ENCODE results near the gene DMXL1. TPM values are rescaled to one million over a fixed set of nuclear protein-coding genes. Genes with fewer than 3 reads are reported as not detected.
A peak's percentile ranks its signal among the peaks of the same experiment; 100 is the strongest.

Gene DMXL1
- 29.7 TPM for polyA plus RNA-seq (2012; ENCODE audit: missing spikeins)

- DNase-seq (ENCODE audit: insufficient read length) (peak; percentile 48), FAIRE-seq (peak; percentile 96)
- TF ChIP-seq TAF1 (IDR thresholded peaks at IDR 0.05; ENCODE audit: borderline replicate concordance, low read depth, low read length) (no peak; the same call in none of the 2 replicates), POLR2A (IDR thresholded peaks at IDR 0.05; ENCODE audit: low read depth, low read length) (peak; percentile 77), POLR2AphosphoS5 (IDR thresholded peaks at IDR 0.05; ENCODE audit: low read depth, low read length) (0 out of 2 replicates have a peak, but pooled peaks have one; percentile 65)
Measured at GRCh38 chr5:119070828-119071560, at the start of gene DMXL1. TSS of gene DMXL1 (plus strand) at chr5:119071087. CDS start at chr5:119071570, 483 bp downstream.

GRCh38 chr5:119021149-119021732 is 49.6 kb upstream of the DMXL1 start:
- DNase-seq (ENCODE audit: insufficient read length) (no peak), FAIRE-seq (peak; percentile 36)
- no peak for TF ChIP-seq POLR2A (IDR thresholded peaks at IDR 0.05; ENCODE audit: low read depth, low read length)
- TF ChIP-seq TAF1 (IDR thresholded peaks at IDR 0.05; ENCODE audit: borderline replicate concordance, low read depth, low read length): no peak
- no peak for TF ChIP-seq POLR2AphosphoS5 (IDR thresholded peaks at IDR 0.05; ENCODE audit: low read depth, low read length)

GRCh38 chr5:119022017-119022745 is 48.7 kb upstream of the DMXL1 start:
- DNase-seq (ENCODE audit: insufficient read length): no peak
- FAIRE-seq: no peak
- TF ChIP-seq TAF1 (IDR thresholded peaks at IDR 0.05; ENCODE audit: borderline replicate concordance, low read depth, low read length) (no peak), POLR2A (IDR thresholded peaks at IDR 0.05; ENCODE audit: low read depth, low read length) (no peak), POLR2AphosphoS5 (IDR thresholded peaks at IDR 0.05; ENCODE audit: low read depth, low read length) (no peak)

GRCh38 chr5:119022773-119023172 is 48.1 kb upstream of the DMXL1 start:
- DNase-seq (ENCODE audit: insufficient read length): no peak
- no peak for TF ChIP-seq TAF1 (IDR thresholded peaks at IDR 0.05; ENCODE audit: borderline replicate concordance, low read depth, low read length)
- TF ChIP-seq POLR2A (IDR thresholded peaks at IDR 0.05; ENCODE audit: low read depth, low read length): no peak
- TF ChIP-seq POLR2AphosphoS5 (IDR thresholded peaks at IDR 0.05; ENCODE audit: low read depth, low read length): no peak
- peak; percentile 76 for FAIRE-seq

- no peak for DNase-seq (ENCODE audit: insufficient read length)
- FAIRE-seq: no peak
- TF ChIP-seq TAF1 (IDR thresholded peaks at IDR 0.05; ENCODE audit: borderline replicate concordance, low read depth, low read length): no peak
- TF ChIP-seq POLR2AphosphoS5 (IDR thresholded peaks at IDR 0.05; ENCODE audit: low read depth, low read length): no peak
- TF ChIP-seq POLR2A (IDR thresholded peaks at IDR 0.05; ENCODE audit: low read depth, low read length): no peak
Measured at GRCh38 chr5:119028575-119028974, 42.3 kb upstream of the DMXL1 start.

- TF ChIP-seq POLR2A (IDR thresholded peaks at IDR 0.05; ENCODE audit: low read depth, low read length) (no peak), TAF1 (IDR thresholded peaks at IDR 0.05; ENCODE audit: borderline replicate concordance, low read depth, low read length) (no peak), POLR2AphosphoS5 (IDR thresholded peaks at IDR 0.05; ENCODE audit: low read depth, low read length) (no peak)
- DNase-seq (ENCODE audit: insufficient read length) (no peak), FAIRE-seq (peak; percentile 76)
Measured at GRCh38 chr5:119031011-119031886, 39.6 kb upstream of the DMXL1 start.

GRCh38 chr5:119031905-119032304 is 39.0 kb upstream of the DMXL1 start:
- DNase-seq (ENCODE audit: insufficient read length): no peak
- peak; percentile 97 for FAIRE-seq
- no peak for TF ChIP-seq TAF1 (IDR thresholded peaks at IDR 0.05; ENCODE audit: borderline replicate concordance, low read depth, low read length)
- TF ChIP-seq POLR2AphosphoS5 (IDR thresholded peaks at IDR 0.05; ENCODE audit: low read depth, low read length): peak; percentile 40; the same call in 1 of the 2 replicates
- TF ChIP-seq POLR2A (IDR thresholded peaks at IDR 0.05; ENCODE audit: low read depth, low read length): peak; percentile 41; the same call in 1 of the 2 replicates

GRCh38 chr5:119032656-119033055 is 38.2 kb upstream of the DMXL1 start:
- DNase-seq (ENCODE audit: insufficient read length): no peak
- peak; percentile 42 for FAIRE-seq
- no peak for TF ChIP-seq TAF1 (IDR thresholded peaks at IDR 0.05; ENCODE audit: borderline replicate concordance, low read depth, low read length)
- TF ChIP-seq POLR2A (IDR thresholded peaks at IDR 0.05; ENCODE audit: low read depth, low read length): no peak
- TF ChIP-seq POLR2AphosphoS5 (IDR thresholded peaks at IDR 0.05; ENCODE audit: low read depth, low read length): no peak

- TF ChIP-seq POLR2AphosphoS5 (IDR thresholded peaks at IDR 0.05; ENCODE audit: low read depth, low read length): no peak
- TF ChIP-seq POLR2A (IDR thresholded peaks at IDR 0.05; ENCODE audit: low read depth, low read length): no peak
- no peak for TF ChIP-seq TAF1 (IDR thresholded peaks at IDR 0.05; ENCODE audit: borderline replicate concordance, low read depth, low read length)
- DNase-seq (ENCODE audit: insufficient read length): no peak
- no peak for FAIRE-seq
Measured at GRCh38 chr5:119033135-119033534, 37.8 kb upstream of the DMXL1 start.

GRCh38 chr5:119036101-119036762 is 34.7 kb upstream of the DMXL1 start:
- DNase-seq (ENCODE audit: insufficient read length): no peak
- FAIRE-seq: no peak
- TF ChIP-seq TAF1 (IDR thresholded peaks at IDR 0.05; ENCODE audit: borderline replicate concordance, low read depth, low read length): no peak
- TF ChIP-seq POLR2AphosphoS5 (IDR thresholded peaks at IDR 0.05; ENCODE audit: low read depth, low read length): no peak
- TF ChIP-seq POLR2A (IDR thresholded peaks at IDR 0.05; ENCODE audit: low read depth, low read length): no peak

All from GM12892 (cell line).